GM21526 (cell line): ENCODE measurements around the gene SAPCD2.

ENCODE experiments used
- ATAC-seq: cut with Tn5 transposase; IDR thresholded peaks from one replicate; pipeline ENCODE4 v1.9.1; 2021; ENCODE audit warnings: moderate library complexity; ENCODE audit not compliant: unreplicated experiment, low FRiP score

The SAPCD2 gene

DNA sequence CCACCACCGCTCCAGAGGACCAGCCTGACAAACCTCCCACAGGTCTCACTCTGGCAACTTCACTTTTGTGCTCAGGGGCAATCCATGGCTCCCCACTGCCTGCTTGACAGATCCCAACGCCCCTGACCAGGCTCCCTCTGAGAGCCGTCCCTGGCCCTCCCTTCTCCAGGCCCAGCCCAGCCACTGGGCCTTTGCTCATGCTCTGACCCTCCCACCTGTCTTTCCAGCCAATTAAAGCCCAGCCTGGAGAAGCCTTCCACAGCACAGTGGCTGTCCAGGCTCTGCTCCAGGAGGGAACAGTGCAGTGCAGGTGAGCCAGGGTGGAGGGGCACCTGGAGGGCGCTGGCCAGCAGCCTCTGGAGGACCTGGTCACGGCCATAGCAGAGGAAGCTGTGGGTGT is 19.8 kb downstream of the SAPCD2 start:
- no peak for ATAC-seq

- no peak for ATAC-seq
Measured at GRCh38 chr9:137049544-137050449, 20.6 kb downstream of the SAPCD2 start.

DNA sequence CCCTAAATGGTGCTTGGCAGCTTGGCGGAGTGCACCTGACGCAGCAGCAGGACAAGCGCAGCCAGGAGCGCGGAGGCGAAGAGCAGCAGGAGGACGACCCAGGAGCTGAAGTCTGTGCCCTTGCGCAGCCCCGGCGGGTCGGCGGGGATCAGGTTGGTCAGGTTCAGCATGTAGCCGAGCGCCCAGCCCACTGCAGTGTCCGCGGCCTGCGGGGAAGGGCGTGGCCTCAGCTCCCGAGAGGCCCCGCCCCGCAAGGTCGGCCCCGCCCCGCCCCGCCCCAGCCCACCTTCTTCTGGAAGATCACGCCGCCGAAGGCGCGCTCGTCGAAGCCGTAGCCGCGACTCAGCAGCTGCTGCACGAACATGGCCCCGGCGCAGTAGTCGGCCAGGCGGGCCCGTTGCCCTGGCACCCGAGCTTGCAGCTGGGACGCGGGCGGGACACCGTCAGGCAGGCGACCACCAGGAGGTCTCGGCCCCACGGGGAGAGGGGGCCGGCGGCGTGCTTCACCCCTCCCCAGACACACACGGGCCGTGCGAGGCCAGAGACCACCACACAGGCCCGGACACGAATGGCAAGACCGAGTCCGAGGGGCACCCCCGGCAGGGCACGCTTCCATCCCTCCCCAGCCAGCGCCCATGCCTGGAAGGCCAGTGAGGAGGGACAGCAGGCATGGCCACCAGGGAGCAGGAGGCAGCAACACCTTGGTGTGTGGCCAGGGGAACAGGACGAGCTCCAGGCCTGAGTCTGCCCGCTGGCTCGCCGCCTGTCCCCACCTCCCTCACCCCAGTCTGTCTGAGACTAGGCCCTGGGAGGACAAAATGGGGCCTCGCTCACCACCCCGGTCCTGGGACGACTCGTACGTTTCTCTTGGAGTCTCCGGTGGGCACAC is 21.5 kb downstream of the SAPCD2 start:
- no peak for ATAC-seq

DNA sequence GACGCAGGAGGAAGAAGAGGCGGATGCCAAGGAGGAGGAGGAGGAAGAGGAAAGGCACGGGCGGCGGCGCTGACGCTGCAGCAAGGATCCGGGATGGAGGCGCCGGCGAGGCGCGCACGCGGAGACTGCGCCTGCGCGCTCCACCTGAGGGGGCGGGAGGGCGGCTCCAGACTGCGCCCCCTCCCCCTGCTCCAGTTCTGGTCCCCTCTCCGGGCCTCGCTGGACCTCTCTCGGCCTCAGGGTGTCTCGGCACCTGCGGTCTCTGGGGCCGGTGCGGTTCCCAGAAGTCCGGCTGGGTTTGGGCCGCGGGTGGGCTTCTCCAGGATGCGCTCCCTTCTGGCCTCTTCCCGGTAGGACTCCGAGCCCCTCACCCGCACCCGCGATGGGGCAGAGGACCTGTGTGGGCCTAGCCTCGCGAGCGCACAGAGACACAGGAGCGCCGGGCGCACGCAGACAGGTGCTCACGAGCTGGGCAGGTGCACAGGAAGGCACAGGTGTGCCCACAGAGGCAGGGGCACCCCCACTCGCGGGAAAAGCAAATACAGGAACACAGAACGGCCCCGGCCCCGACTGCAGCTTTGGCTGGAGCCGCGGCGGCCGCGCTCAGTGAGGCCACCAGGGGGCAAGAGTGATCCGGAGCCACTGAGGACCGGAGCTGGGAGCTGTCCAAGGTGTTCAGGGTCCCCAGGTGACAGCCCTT is 24.1 kb downstream of the SAPCD2 start, which contains the start of gene NPDC1:
Gene NPDC1, minus strand, starts transcription at position 90 of the 700 bp plus-strand sequence. CDS start 188 bp downstream, outside the sequence.
- ATAC-seq = no peak

DNA sequence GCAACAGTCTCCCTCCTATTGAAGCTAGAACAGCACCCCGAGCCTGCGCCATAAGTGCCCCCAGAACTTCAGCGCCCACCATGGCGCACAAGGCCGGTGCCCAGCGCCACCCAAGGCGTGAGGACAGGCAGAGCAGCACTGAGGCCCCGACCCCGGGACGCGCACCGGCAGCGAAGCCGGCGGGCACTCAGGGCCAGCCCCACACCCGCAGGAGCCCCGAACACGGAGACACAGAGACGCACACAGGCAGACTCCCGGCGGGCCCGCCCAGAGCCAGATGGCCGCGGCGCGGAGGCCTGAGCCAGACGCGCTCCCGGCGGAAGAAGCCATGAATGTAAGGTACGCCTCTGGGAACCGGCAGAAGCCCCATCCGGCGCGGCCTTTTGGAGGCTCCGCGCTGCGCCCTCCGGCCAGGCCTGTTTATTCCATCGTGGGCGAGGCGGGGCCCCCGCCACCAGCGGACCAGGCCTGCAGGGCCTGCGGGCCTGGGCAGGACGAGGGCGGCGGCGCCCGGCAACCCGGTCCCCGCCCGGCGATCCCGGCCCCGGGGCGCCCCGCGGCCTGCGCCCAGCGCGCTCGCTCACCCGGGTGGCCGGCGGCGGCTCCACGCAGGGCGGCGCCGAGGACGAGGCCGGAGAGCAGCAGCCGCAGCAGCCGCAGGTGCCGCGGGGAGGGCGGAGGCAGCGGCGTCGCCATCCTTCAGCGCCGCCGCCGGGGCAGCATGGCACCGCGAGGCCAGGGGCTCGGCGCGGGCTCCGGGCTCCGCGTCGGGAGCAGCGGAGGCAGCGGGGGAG is 24.9 kb downstream of the SAPCD2 start:
- no peak for ATAC-seq

DNA sequence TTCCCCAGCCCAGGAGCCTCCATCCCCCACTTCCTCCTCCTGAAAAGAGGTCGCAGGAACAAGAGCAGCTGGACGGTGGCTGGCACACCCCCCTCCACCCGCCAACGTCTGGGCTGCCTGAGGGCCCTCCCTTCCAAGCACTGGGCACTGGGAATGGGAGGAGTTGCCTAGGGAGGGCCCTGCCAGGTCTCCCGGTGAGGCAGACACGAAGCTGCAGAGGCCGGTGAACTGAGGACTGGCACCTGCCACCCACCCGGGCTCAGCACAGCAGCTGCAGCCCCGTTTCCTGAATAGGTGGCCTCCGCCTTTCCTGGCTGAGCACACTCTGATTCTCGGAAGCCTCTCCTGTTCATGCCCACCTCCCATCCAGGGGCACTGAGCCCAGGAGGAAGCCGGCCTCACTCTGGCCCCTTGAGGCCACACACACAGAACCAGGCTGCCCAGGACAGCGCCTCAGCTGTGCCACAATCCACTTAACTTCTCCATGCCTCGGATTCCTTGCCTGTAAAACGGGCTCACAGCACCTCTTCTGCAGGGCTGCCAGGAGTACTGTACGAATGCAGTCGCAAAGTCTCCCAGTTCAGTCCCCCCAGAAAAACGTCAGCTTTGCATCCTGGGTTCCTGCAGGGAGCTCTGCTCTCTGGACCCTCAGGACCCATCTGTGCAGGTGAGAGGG is 25.7 kb downstream of the SAPCD2 start:
- ATAC-seq = no peak

DNA sequence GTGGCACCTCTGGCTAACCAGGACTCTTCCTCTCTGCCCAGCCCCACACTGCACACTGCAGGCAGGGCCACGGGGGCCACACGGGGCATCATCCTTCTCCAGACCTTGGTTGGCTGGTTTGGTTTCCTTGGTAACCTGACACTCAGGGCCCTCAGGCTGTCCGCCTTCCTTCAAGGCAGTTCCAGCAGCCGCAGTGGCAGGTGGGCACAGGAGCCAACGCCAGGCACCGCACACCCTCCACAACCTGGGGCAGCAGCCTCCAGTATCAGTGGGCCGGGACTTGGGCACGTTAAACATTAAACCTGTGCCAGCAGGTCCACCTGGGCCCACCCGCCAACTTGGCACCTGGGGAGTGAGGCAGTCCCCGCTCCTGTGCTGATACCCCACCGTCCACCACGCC is 26.3 kb downstream of the SAPCD2 start:
- ATAC-seq = no peak

DNA sequence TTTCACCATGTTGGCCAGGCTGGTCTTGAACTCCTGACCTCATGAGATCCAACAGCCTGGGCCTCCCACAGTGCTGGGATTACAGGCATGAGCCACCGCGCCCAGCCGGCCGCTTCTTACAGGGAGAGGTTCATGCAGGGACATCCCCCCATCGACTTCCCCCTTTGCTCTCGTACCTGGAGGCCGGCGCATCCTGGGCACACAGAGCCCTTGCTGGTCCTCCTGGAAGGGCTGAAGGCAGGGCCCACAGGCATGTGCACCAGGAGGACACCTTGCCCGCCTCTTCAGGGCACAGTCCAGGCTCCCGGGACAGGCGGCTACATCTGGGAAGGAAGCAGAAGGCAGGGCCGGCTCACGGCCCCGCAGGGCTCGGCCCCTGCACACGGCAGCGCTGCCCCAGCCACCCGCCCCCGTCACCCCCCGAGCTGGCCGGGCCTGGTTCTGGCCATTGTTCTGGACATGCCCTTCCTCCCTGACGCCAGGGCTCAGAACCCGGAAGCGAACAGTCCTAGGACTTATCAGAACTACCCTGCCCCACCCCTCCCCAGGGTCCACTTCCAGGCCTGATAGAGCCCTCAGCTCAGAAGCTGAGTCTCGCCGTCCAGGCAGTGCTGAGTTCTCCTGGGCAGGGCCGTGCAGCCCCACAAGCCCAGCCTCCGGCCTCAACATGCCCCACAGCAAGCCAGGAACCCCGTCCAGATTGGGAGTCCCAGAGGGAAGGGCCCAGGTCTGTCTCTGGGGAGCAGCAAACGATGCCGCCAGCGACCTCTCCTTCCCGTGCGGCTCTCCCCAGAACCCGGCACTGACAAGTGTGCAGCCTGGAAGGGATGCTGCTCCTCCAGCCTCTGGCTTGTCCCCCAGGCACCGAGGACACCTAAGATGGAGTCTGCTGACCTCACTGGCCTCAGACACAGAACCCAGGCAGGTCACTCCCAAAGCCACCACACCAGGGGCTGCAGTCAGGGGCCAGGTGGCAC is 27.3 kb downstream of the SAPCD2 start:
- no peak for ATAC-seq

DNA sequence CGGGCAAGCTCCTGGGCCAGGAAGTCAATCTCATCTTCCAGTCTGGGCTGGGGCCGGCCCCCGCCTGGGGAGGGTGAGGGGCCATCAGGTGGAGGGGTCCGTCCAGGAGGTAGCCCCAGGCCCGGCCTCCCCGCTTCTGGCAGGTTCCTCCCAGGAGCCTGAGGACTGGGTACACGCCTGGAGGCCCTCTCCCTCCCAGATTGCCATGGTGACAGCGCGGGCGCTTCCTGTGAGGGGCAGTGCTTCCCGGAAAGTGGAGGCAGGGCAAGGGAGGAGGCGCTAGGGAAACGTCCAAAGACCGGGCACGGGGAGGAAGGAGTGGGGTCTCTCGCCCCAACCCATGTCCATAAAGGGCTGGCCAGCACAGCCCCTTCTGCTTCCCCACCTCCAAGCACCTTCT is 29.2 kb downstream of the SAPCD2 start:
- ATAC-seq = no peak

GRCh38 chr9:137040568-137040967 is 29.8 kb downstream of the SAPCD2 start:
- no peak for ATAC-seq

GRCh38 chr9:137039611-137040366 is 30.6 kb downstream of the SAPCD2 start:
- ATAC-seq = no peak

DNA sequence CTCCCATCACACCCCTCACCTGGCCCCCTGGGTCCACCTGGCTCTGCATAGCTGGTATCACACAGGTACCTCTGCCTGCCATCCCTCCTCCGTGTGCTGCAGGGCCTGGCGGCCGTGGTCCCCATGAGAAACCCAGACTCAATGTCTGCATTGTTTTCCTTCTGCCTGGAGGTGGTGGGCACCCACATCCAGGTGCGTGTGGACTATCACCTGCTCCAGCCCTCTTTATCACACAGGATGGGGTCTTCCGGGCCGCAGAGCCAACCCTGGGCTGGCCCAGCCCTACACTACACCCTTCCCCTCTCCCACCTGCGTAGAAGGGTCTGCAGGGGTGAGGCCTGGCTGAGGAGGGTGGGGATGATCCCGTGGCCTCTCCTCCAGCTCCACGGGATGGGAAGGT is 31.4 kb downstream of the SAPCD2 start:
- ATAC-seq = no peak

GRCh38 chr9:137037483-137037882 is 32.9 kb downstream of the SAPCD2 start:
- no peak for ATAC-seq

GRCh38 chr9:137037035-137037434 is 33.3 kb downstream of the SAPCD2 start:
- no peak for ATAC-seq

GRCh38 chr9:137035937-137036336 is 34.4 kb downstream of the SAPCD2 start:
- no peak for ATAC-seq

DNA sequence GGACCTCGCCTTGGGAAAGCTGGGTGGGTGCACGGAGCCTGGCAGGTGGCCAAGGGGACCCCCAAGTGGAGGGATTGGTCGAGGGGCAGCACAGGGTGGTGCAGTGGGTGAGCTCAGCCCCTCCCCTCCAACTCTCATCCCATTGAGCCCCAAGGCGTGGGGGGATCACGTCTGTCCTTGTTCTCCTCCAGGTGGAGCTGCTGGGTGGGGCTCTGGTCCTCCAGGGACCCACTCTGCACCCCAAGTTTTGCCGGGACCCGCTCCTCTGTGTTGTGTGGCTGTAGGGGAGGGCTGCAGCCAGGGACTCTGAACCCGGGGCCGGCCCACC is 34.9 kb downstream of the SAPCD2 start:
- ATAC-seq = no peak

DNA sequence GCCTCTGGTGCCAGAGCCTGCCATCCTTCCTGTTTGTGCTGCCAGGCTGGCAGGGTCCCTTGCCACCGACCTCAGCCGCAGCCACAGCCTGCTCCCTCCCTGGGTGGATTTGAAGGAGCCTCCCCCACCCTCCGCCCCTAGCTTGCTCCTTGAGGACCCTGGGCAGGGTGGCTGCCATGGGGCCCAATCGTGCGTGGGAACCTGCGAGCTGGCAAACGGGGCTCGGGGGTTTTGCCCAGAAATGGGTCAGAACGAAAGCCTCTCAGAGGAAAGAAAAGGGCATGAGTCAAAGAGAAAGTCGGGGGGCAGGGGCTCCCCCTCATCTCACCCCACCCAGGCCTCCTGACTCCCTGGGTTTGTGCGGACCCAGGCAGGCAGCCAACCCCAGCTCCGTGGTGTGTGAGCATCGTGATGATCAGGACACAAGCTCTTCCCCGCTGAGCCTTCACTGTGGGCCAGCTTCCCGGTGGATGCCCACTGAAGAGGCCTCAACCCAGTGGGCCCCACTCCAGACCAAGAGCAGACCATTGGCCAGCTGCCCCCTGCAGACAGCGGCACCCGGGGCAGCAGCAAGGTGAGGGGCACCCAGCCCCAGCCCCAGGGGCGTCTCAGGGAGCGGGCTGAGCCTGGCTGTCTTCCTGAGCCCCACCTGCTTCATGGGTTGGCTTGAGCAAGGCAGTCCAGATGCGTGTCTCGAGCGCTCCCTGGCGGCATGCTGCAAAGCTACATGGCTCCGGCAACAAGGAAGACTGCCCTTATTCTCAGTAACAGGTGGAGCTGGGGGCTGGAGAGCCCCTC is 35.4 kb downstream of the SAPCD2 start:
- no peak for ATAC-seq
